Measurements from ENCODE around the gene BTG1.

BTG1 gene

GRCh38 chr12:92140896-92141536, 4.6 kb downstream of the BTG1 start:
- TF ChIP-seq CTCF (IDR thresholded peaks at IDR 0.05; ENCODE audit: low read depth, low read length) = no peak
- DNase-seq (ENCODE audit: low read depth in 2 of 2) = peak in 1 of 2 donors; percentile 25
- peak overlapping the region; percentile 94 to 98 for H3K4me3 ChIP-seq (replicated peaks in 1 of 2; ENCODE audit: low read depth in 2 of 2, low read length in 2 of 2)

- no peak for TF ChIP-seq CTCF (IDR thresholded peaks at IDR 0.05; ENCODE audit: low read depth, low read length)
- DNase-seq (ENCODE audit: low read depth in 2 of 2) = no peak
- peak overlapping the region; percentile 6 to 98 for H3K4me3 ChIP-seq (replicated peaks in 1 of 2; ENCODE audit: low read depth in 2 of 2, low read length in 2 of 2)
These were observed 5.5 kb downstream of the BTG1 start for GRCh38 chr12:92140156-92140555.

- peak overlapping the region in 1 of 2 donors; percentile 98 for H3K4me3 ChIP-seq (replicated peaks in 1 of 2; ENCODE audit: low read depth in 2 of 2, low read length in 2 of 2)
- peak in 1 of 2 donors; percentile 48 for DNase-seq (ENCODE audit: low read depth in 2 of 2)
- no peak for TF ChIP-seq CTCF (IDR thresholded peaks at IDR 0.05; ENCODE audit: low read depth, low read length)
These were observed 6.0 kb downstream of the BTG1 start for GRCh38 chr12:92139634-92140150.

- no peak overlapping the region for H3K4me3 ChIP-seq (replicated peaks in 1 of 2; ENCODE audit: low read depth in 2 of 2, low read length in 2 of 2)
- DNase-seq (ENCODE audit: low read depth in 2 of 2) = peak in 1 of 2 donors; percentile 16
- no peak for TF ChIP-seq CTCF (IDR thresholded peaks at IDR 0.05; ENCODE audit: low read depth, low read length)
These were observed 7.0 kb downstream of the BTG1 start for GRCh38 chr12:92138626-92139025.

GRCh38 chr12:92138144-92138543, 7.5 kb downstream of the BTG1 start:
- no peak for TF ChIP-seq CTCF (IDR thresholded peaks at IDR 0.05; ENCODE audit: low read depth, low read length)
- no peak overlapping the region for H3K4me3 ChIP-seq (replicated peaks in 1 of 2; ENCODE audit: low read depth in 2 of 2, low read length in 2 of 2)
- peak in 1 of 2 donors; percentile 45 for DNase-seq (ENCODE audit: low read depth in 2 of 2)

- no peak overlapping the region for H3K4me3 ChIP-seq (replicated peaks in 1 of 2; ENCODE audit: low read depth in 2 of 2, low read length in 2 of 2)
- TF ChIP-seq CTCF (IDR thresholded peaks at IDR 0.05; ENCODE audit: low read depth, low read length) = no peak
- DNase-seq (ENCODE audit: low read depth in 2 of 2) = peak; percentile 81 to 93
These were observed 8.5 kb downstream of the BTG1 start for GRCh38 chr12:92136965-92137721.
